Measurements from ENCODE around the gene ZNF821.

DNA sequence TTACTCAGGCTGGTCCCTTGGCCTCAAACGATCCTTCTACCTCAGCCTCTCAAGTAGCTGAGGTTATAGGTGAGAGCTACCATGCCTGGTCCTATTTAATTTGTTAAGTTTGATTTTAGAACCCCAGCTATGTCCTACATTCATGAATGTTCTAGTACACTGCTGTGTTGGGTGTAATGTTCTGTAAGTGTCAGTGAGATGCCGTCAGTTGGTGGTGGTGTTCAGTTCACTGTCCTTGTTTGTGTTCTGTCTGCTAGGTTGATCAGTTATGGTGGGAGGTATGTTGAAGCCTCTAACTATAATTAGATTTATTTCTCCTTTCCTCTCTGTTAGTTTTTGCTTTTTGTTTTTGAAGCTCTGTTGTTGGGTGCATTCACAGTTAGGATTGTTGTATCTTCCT lies 19.6 kb upstream of the ZNF821 start:
- TF ChIP-seq GATA2 (IDR thresholded peaks at IDR 0.05; ENCODE audit: low read depth, low read length) (no peak), GATA3 (IDR thresholded peaks at IDR 0.05; ENCODE audit: low read depth, low read length) (no peak)

Measured in SH-SY5Y (cell line).